ENCODE data around the gene ZBTB24. TPM values are rescaled to one million over a fixed set of nuclear protein-coding genes. Genes with fewer than 3 reads are reported as not detected.

The ZBTB24 gene
- total RNA-seq, 1 experiment from 2014 or later: 27.3 TPM

DNA sequence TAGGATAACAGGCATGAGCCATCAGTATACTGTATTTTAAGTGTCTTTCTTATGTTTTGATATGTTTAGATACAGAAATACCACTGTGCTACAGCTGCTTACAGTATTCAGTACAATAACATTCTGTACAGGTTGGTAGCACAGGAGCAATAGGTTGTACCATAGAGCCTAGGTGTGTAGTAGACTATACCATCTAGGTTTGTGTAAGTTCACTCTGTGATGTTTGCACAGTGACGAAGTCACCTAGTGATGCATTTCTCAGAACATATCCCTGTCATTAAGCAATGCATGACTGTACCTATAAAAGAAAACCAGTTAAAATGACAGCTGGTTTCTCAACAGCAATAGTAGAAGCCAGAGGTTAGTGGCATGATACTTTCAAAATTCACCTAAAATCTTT is 3.0 kb upstream of the ZBTB24 start:
- H3K56ac ChIP-seq (ENCODE audit: insufficient read length, low read depth, low read length): no peak overlapping the region
- H3T11ph ChIP-seq (ENCODE audit: low read length): no peak overlapping the region
- H3K23me2 ChIP-seq (ENCODE audit: insufficient read length, low read depth, low read length, poor library complexity, severe bottlenecking): peaks cover 4% of the 10 kb centered on the region
- Mint-ChIP-seq H3K4me1 (peaks cover 36 to 37% of the 10 kb centered on the region in 2 experiments), H3K36me3 (ENCODE audit: insufficient read depth in 1 of 3, low read depth in 3 of 3) (peaks cover 8 to 15% (median 12%) of the 10 kb centered on the region in 3 experiments), H3K27me3 (ENCODE audit: low read depth) (peaks cover 3% of the 10 kb centered on the region; the same call in 1 of the 2 replicates), H3K4me3 (no peak overlapping the region), H3K9me3 (no peaks in the 10 kb centered on the region), H3K27ac (no peak overlapping the region)
- peaks cover 11% of the 10 kb centered on the region; the same call in 1 of the 2 replicates for H3K79me2 ChIP-seq (ENCODE audit: insufficient read depth, low read length)
- H2BK20ac ChIP-seq (ENCODE audit: low read depth, low read length, poor library complexity, severe bottlenecking): no peak overlapping the region
- H3K9ac ChIP-seq (ENCODE audit: extremely low read depth, insufficient read length, low read length): no peak overlapping the region
- H3K4me2 ChIP-seq (ENCODE audit: insufficient read depth, insufficient read length, low read length): no peak overlapping the region
- H2AK5ac ChIP-seq (ENCODE audit: insufficient read length, low read length): no peak overlapping the region
- H2BK15ac ChIP-seq (ENCODE audit: low read depth, low read length): no peak overlapping the region
- no peak overlapping the region for H2BK120ac ChIP-seq (ENCODE audit: low read depth, low read length, poor library complexity, severe bottlenecking)
- H4K20me1 ChIP-seq (ENCODE audit: control insufficient read depth, insufficient read depth, insufficient read length): no peaks in the 10 kb centered on the region
- H3K23ac ChIP-seq (ENCODE audit: insufficient read length, low read depth, low read length): no peak overlapping the region
- no peaks in the 10 kb centered on the region for H3K27me3 ChIP-seq (ENCODE audit: insufficient read depth, low read length)
- H3K18ac ChIP-seq (ENCODE audit: insufficient read length, low read depth, low read length): no peak overlapping the region
- TF ChIP-seq, protein P1, sequence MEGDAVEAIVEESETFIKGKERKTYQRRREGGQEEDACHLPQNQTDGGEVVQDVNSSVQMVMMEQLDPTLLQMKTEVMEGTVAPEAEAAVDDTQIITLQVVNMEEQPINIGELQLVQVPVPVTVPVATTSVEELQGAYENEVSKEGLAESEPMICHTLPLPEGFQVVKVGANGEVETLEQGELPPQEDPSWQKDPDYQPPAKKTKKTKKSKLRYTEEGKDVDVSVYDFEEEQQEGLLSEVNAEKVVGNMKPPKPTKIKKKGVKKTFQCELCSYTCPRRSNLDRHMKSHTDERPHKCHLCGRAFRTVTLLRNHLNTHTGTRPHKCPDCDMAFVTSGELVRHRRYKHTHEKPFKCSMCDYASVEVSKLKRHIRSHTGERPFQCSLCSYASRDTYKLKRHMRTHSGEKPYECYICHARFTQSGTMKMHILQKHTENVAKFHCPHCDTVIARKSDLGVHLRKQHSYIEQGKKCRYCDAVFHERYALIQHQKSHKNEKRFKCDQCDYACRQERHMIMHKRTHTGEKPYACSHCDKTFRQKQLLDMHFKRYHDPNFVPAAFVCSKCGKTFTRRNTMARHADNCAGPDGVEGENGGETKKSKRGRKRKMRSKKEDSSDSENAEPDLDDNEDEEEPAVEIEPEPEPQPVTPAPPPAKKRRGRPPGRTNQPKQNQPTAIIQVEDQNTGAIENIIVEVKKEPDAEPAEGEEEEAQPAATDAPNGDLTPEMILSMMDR (conservative IDR thresholded peaks at IDR 0.05): no peak
- H3K79me1 ChIP-seq (ENCODE audit: insufficient read depth, low read depth, low read length, poor library complexity, severe bottlenecking): peaks cover 2% of the 10 kb centered on the region
- no peak overlapping the region for H2BK12ac ChIP-seq (ENCODE audit: insufficient read length, low read depth, low read length)
- no peak overlapping the region for H3K14ac ChIP-seq (ENCODE audit: insufficient read depth, low read length)
- peaks cover 4% of the 10 kb centered on the region; the same call in 1 of the 2 replicates for H3K4me1 ChIP-seq (ENCODE audit: insufficient read depth, low read length)
- H4K5ac ChIP-seq (ENCODE audit: insufficient read length, low read depth, low read length): no peak overlapping the region
- H4K8ac ChIP-seq (replicated peaks; ENCODE audit: insufficient read length, low read depth, low read length): no peak overlapping the region
- no CpG with 5 or more reads among the region's 1 CpG for WGBS (ENCODE audit: extremely low coverage, insufficient read length, low lambda C conversion rate)
- DNase-seq: no peak
- no peak overlapping the region for H3K27ac ChIP-seq (ENCODE audit: insufficient read length, low read depth, low read length)
- H2BK5ac ChIP-seq (ENCODE audit: insufficient read length, low read length): no peak overlapping the region
- no peak overlapping the region for H4K91ac ChIP-seq (ENCODE audit: insufficient read length, low read depth, low read length)
- no peak overlapping the region for H2AFZ ChIP-seq (ENCODE audit: low read length)
- no peaks in the 10 kb centered on the region for H3K9me3 ChIP-seq (ENCODE audit: control insufficient read depth, low read depth, low read length)
- H3K4ac ChIP-seq (ENCODE audit: low read depth, low read length): no peak overlapping the region

Data from H9 (cell line).